Measurements from ENCODE around the gene LRP1.

LRP1 gene

GRCh38 chr12:57213058-57213715 lies 84.9 kb downstream of the LRP1 start:
- DNase-seq (ENCODE audit: low read depth) = peak; percentile 75

- DNase-seq (ENCODE audit: low read depth) = no peak
Measured at GRCh38 chr12:57213763-57214397, 85.6 kb downstream of the LRP1 start.

- DNase-seq (ENCODE audit: low read depth) = peak; percentile 52
Measured at GRCh38 chr12:57214398-57214781, 86.1 kb downstream of the LRP1 start.

- no peak for DNase-seq (ENCODE audit: low read depth)
Measured at GRCh38 chr12:57215065-57215464, 86.8 kb downstream of the LRP1 start.

- DNase-seq (ENCODE audit: low read depth) = no peak
Measured at GRCh38 chr12:57215668-57216013, 87.4 kb downstream of the LRP1 start.

- peak; percentile 51 for DNase-seq (ENCODE audit: low read depth)
Measured at GRCh38 chr12:57216014-57216911, 88.0 kb downstream of the LRP1 start, which contains the start of gene NXPH4. Gene NXPH4, plus strand, starts transcription at chr12:57216794. Its CDS starts 176 bp downstream, at chr12:57216970.

GRCh38 chr12:57216921-57217879 lies 88.9 kb downstream of the LRP1 start:
- DNase-seq (ENCODE audit: low read depth) = no peak

- DNase-seq (ENCODE audit: low read depth) = no peak
Measured at GRCh38 chr12:57218030-57218853, 90.0 kb downstream of the LRP1 start.

- no peak for DNase-seq (ENCODE audit: low read depth)
Measured at GRCh38 chr12:57219205-57219992, 91.1 kb downstream of the LRP1 start.

GRCh38 chr12:57219993-57220754 lies 91.9 kb downstream of the LRP1 start:
- DNase-seq (ENCODE audit: low read depth) = no peak

- no peak for DNase-seq (ENCODE audit: low read depth)
Measured at GRCh38 chr12:57220770-57221168, 92.5 kb downstream of the LRP1 start.

- DNase-seq (ENCODE audit: low read depth) = no peak
Measured at GRCh38 chr12:57221169-57221917, 93.1 kb downstream of the LRP1 start.

- DNase-seq (ENCODE audit: low read depth) = no peak
Measured at GRCh38 chr12:57222286-57223190, 94.3 kb downstream of the LRP1 start.

- DNase-seq (ENCODE audit: low read depth) = no peak
Measured at GRCh38 chr12:57223191-57224165, 95.2 kb downstream of the LRP1 start.

- DNase-seq (ENCODE audit: low read depth) = no peak
Measured at GRCh38 chr12:57224278-57224972, 96.1 kb downstream of the LRP1 start.
